Tibial nerve (tissue), 4 donors: ENCODE measurements around the gene EN1. TPM values are rescaled to one million over a fixed set of nuclear protein-coding genes. Genes with fewer than 3 reads are reported as not detected.

Experiments used
- DNase-seq, 2 donors: peaks; one replicate each; pipeline ENCODE4 v3.0.0-alpha.2; 2019; ENCODE audit warnings: low spot score in 2 of 2
- H3K27ac ChIP-seq, 4 donors: fragments of 200-600 bp; sonication (generic) in 3 of 4; one replicate each; pipeline ENCODE4 v1.5.1; 2017 to 2019; ENCODE audit warnings: mild to moderate bottlenecking in 1 of 4
- H3K27me3 ChIP-seq, 2 donors: fragments of 200-600 bp; sonication (generic) in 1 of 2; one replicate each; pipeline versions ENCODE4 v1.5.1 to v1.6.0; 2017 to 2019
- H3K36me3 ChIP-seq, 3 donors: fragments of 200-600 bp; sonication (generic); one replicate each; pipeline ENCODE4 v1.5.1; 2018 to 2019
- H3K4me1 ChIP-seq, 4 donors: fragments of 200-600 bp; sonication (generic) in 3 of 4; one replicate each; pipeline ENCODE4 v1.5.1; 2017 to 2019
- H3K4me3 ChIP-seq, 4 donors: fragments of 200-600 bp; sonication (generic) in 3 of 4; one replicate each; pipeline ENCODE4 v1.5.1; 2017 to 2019; ENCODE audit warnings: mild to moderate bottlenecking in 1 of 4, moderate library complexity in 1 of 4
- H3K9me3 ChIP-seq, 4 donors: fragments of 200-600 bp; sonication (generic) in 3 of 4; one replicate each; pipeline ENCODE4 v1.5.1; 2017 to 2019
- CTCF ChIP-seq, 5 experiments: fragments of 200-600 bp in 3 of 5; fragments of 450-650 bp in 2 of 5; sonication (generic) in 3 of 5; IDR thresholded peaks; one replicate each; pipeline ENCODE4 v1.5.1; 2016 to 2019; ENCODE audit warnings: antibody characterized with exemption in 5 of 5, mild to moderate bottlenecking in 3 of 5, moderate library complexity in 2 of 5
- EP300 ChIP-seq, 2 donors: sonication (generic); formaldehyde crosslinking; IDR thresholded peaks; one replicate each; pipeline ENCODE4 v1.6.1; 2017; ENCODE audit warnings: antibody characterized with exemption in 2 of 2, mild to moderate bottlenecking in 1 of 2
- POLR2A ChIP-seq, 2 donors: fragments of 450-650 bp; IDR thresholded peaks; one replicate each; pipeline ENCODE4 v1.6.1; 2017; ENCODE audit warnings: antibody characterized with exemption in 2 of 2, mild to moderate bottlenecking in 2 of 2, moderate library complexity in 2 of 2
- WGBS, 2 donors: methylation state at CpG; one replicate each; pipeline ENCODE4 v1.1.5; 2018; 5-methylcytosine and 5-hydroxymethylcytosine counted together
- total RNA-seq, 4 donors: library from RNA; depleted of rRNA; stranded (reverse); fragments of >200 nt; gene quantifications; one replicate each; pipeline ENCODE4 v1.1.0, GENCODE V29; 2016

EN1 gene
- total RNA-seq, 4 donors from 2014 or later = 0.63 to 0.90 (median 0.78) TPM; not detected in 1

- no peak for DNase-seq
- Histone ChIP-seq H3K4me1 (no peaks in the 10 kb centered on the region), H3K27me3 (peaks cover 0 to 49% of the 10 kb centered on the region in 2 donors), H3K4me3 (no peak overlapping the region), H3K9me3 (no peaks in the 10 kb centered on the region), H3K27ac (no peak overlapping the region), H3K36me3 (no peaks in the 10 kb centered on the region)
- no peak for TF ChIP-seq EP300 (IDR thresholded peaks at IDR 0.05)
- no peak for TF ChIP-seq CTCF (IDR thresholded peaks at IDR 0.05)
- TF ChIP-seq POLR2A (IDR thresholded peaks at IDR 0.05) = no peak
- WGBS, 2 donors = 85 to 94% methylated on average over 3 of the region's 3 CpGs
These were observed 33.1 kb downstream of the EN1 start for GRCh38 chr2:118814368-118814767.

GRCh38 chr2:118813601-118814339, 33.7 kb downstream of the EN1 start:
- no peak for DNase-seq
- WGBS, 2 donors = 56 to 64% methylated on average over 13 of the region's 13 CpGs
- H3K4me3 ChIP-seq = no peak overlapping the region
- no peaks in the 10 kb centered on the region for H3K36me3 ChIP-seq
- H3K4me1 ChIP-seq = peaks cover 0 to under 1% (median 0%) of the 10 kb centered on the region in 4 donors
- TF ChIP-seq POLR2A (IDR thresholded peaks at IDR 0.05) = no peak
- no peak overlapping the region for H3K27ac ChIP-seq
- H3K9me3 ChIP-seq = no peaks in the 10 kb centered on the region
- peaks cover 0 to 50% of the 10 kb centered on the region in 2 donors for H3K27me3 ChIP-seq

- no peak for TF ChIP-seq EP300 (IDR thresholded peaks at IDR 0.05)
- TF ChIP-seq CTCF (IDR thresholded peaks at IDR 0.05) = no peak
- TF ChIP-seq POLR2A (IDR thresholded peaks at IDR 0.05) = no peak
- no peaks in the 10 kb centered on the region for H3K36me3 ChIP-seq
- H3K27me3 ChIP-seq = peaks cover 0 to 48% of the 10 kb centered on the region in 2 donors
- DNase-seq = no peak
- H3K9me3 ChIP-seq = no peaks in the 10 kb centered on the region
- H3K27ac ChIP-seq = no peak overlapping the region
- no peak overlapping the region for H3K4me3 ChIP-seq
- H3K4me1 ChIP-seq = peaks cover 0 to 5% (median 0%) of the 10 kb centered on the region in 4 donors
- WGBS, 2 donors = 39 to 48% methylated on average over 8 of the region's 8 CpGs
These were observed 34.3 kb downstream of the EN1 start for GRCh38 chr2:118813111-118813510.

- Histone ChIP-seq H3K27ac (no peak overlapping the region), H3K36me3 (no peaks in the 10 kb centered on the region), H3K4me3 (no peak overlapping the region), H3K9me3 (no peaks in the 10 kb centered on the region), H3K4me1 (peaks cover 0 to 9% (median 0%) of the 10 kb centered on the region in 4 donors), H3K27me3 (peaks cover 0 to 53% of the 10 kb centered on the region in 2 donors)
- no peak for DNase-seq
- TF ChIP-seq EP300 (IDR thresholded peaks at IDR 0.05) (no peak), POLR2A (IDR thresholded peaks at IDR 0.05) (no peak), CTCF (IDR thresholded peaks at IDR 0.05) (no peak)
- WGBS, 2 donors = 46 to 55% methylated on average over 6 of the region's 6 CpGs
These were observed 34.9 kb downstream of the EN1 start for GRCh38 chr2:118812552-118812951.

- Histone ChIP-seq H3K4me3 (no peak overlapping the region), H3K4me1 (peaks cover 0 to 9% (median 0%) of the 10 kb centered on the region in 4 donors), H3K36me3 (no peaks in the 10 kb centered on the region), H3K27me3 (peaks cover 0 to 48% of the 10 kb centered on the region in 2 donors), H3K27ac (no peak overlapping the region), H3K9me3 (no peaks in the 10 kb centered on the region)
- DNase-seq = no peak
- 62 to 71% methylated on average over 2 of the region's 2 CpGs for WGBS, 2 donors
- TF ChIP-seq CTCF (IDR thresholded peaks at IDR 0.05) = no peak
- TF ChIP-seq EP300 (IDR thresholded peaks at IDR 0.05) = no peak
- TF ChIP-seq POLR2A (IDR thresholded peaks at IDR 0.05) = no peak
These were observed 35.8 kb downstream of the EN1 start for GRCh38 chr2:118811514-118812115.
